H1 (cell line): Measurements from ENCODE around the gene LIPC. TPM values are rescaled to one million over a fixed set of nuclear protein-coding genes. Genes with fewer than 3 reads are reported as not detected.

Experiments used
- CTCF ChIA-PET: fragments of 300-600 bp; sonication (Branson Sonifier 250); formaldehyde crosslinking; loops from one replicate; lab custom pipeline; 2021; ENCODE audit not compliant: partially characterized antibody; lab: Charles Lee
- POLR2A ChIA-PET: fragments of 300-600 bp; sonication (Branson Sonifier 250); formaldehyde crosslinking; loops from one replicate; lab custom pipeline; 2021; ENCODE audit warnings: inconsistent platforms; ENCODE audit not compliant: partially characterized antibody; lab: Charles Lee
- DNase-seq, 2 experiments: peaks; one replicate each; pipeline versions ENCODE4 v3.0.0 to v3.0.0-alpha.2; 2010 to 2022; ENCODE audit warnings: low spot score in 2 of 2, low read depth in 1 of 2, mixed read lengths in 1 of 2
- FAIRE-seq: peaks from 2 replicates; lab custom pipeline; 2011; peaks lifted over from hg19 to GRCh38; lab: Jason Lieb, UNC
- H2AFZ ChIP-seq: 2 replicates; pipeline ENCODE4 v1.8.1; 2012; ENCODE audit warnings: low read length, inconsistent platforms
- H2AK5ac ChIP-seq: 2 replicates; pipeline ENCODE4 v1.6.1; 2013; ENCODE audit warnings: low read depth, low read length
- H2BK120ac ChIP-seq: replicated peaks from 2 replicates; pipeline ENCODE3; 2013; ENCODE audit warnings: low read depth, low read length, inconsistent platforms
- H2BK12ac ChIP-seq: 2 replicates; pipeline ENCODE4 v1.6.1; 2013; ENCODE audit warnings: low read depth, low read length
- H2BK15ac ChIP-seq: 2 replicates; pipeline ENCODE4 v1.6.1; 2013; ENCODE audit warnings: low read length
- H2BK20ac ChIP-seq: 2 replicates; pipeline ENCODE4 v1.6.1; 2013; ENCODE audit warnings: low read length
- H2BK5ac ChIP-seq: 2 replicates; pipeline ENCODE4 v1.6.1; 2013; ENCODE audit warnings: low read depth, low read length
- H3K14ac ChIP-seq: 2 replicates; pipeline ENCODE4 v1.6.1; 2013; ENCODE audit warnings: inconsistent platforms; ENCODE audit not compliant: insufficient read length
- H3K18ac ChIP-seq: 2 replicates; pipeline ENCODE4 v1.6.1; 2013; ENCODE audit warnings: low read length; ENCODE audit errors: extremely low read depth
- H3K23ac ChIP-seq: 2 replicates; pipeline ENCODE4 v1.6.1; 2013; ENCODE audit warnings: inconsistent platforms; ENCODE audit not compliant: insufficient read length
- H3K23me2 ChIP-seq: 2 replicates; pipeline ENCODE4 v1.6.1; 2013; ENCODE audit warnings: low read depth, low read length
- H3K27ac ChIP-seq: 2 replicates; pipeline ENCODE4 v1.6.1; 2011; ENCODE audit warnings: low read depth, low read length, inconsistent platforms
- H3K27me3 ChIP-seq, 4 experiments: replicated peaks in 1 of 4; 1 replicate in 1 of 4; 2 replicates in 3 of 4; pipeline versions ENCODE4 v1.6.1 to v1.8.1; 2011 to 2013; ENCODE audit warnings: low read length in 3 of 4, mild to moderate bottlenecking in 3 of 4, inconsistent platforms in 2 of 4, mixed read lengths in 2 of 4, moderate library complexity in 1 of 4; ENCODE audit not compliant: control insufficient read depth in 3 of 4, insufficient read depth in 3 of 4; ENCODE audit errors: extremely low read depth in 1 of 4
- H3K36me3 ChIP-seq, 4 experiments: 2 replicates each; pipeline versions ENCODE4 v1.6.1 to v1.8.1; 2011 to 2013; ENCODE audit warnings: mild to moderate bottlenecking in 4 of 4, low read length in 3 of 4, moderate library complexity in 2 of 4, control low read depth in 1 of 4, inconsistent platforms in 1 of 4; ENCODE audit not compliant: insufficient read depth in 4 of 4, control insufficient read depth in 2 of 4
- H3K4ac ChIP-seq: replicated peaks from 2 replicates; pipeline ENCODE3; 2013; ENCODE audit warnings: low read length, low read depth, mixed read lengths, inconsistent platforms; ENCODE audit not compliant: insufficient read length
- H3K4me1 ChIP-seq, 4 experiments: replicated peaks in 1 of 4; 1 replicate in 1 of 4; 2 replicates in 3 of 4; pipeline versions ENCODE4 v1.6.1 to v1.8.1; 2011 to 2013; ENCODE audit warnings: low read length in 3 of 4, inconsistent platforms in 2 of 4, mixed read lengths in 1 of 4; ENCODE audit not compliant: insufficient read depth in 4 of 4, control insufficient read depth in 3 of 4
- H3K4me2 ChIP-seq, 2 experiments: 2 replicates each; pipeline versions ENCODE4 v1.6.1 to v1.8.1; 2011 to 2013; ENCODE audit warnings: low read depth in 2 of 2, low read length in 2 of 2, control low read depth in 1 of 2, inconsistent platforms in 1 of 2, mild to moderate bottlenecking in 1 of 2; ENCODE audit not compliant: insufficient read depth in 1 of 2
- H3K4me3 ChIP-seq, 4 experiments: fragments of 200-600, 300-600 bp in 1 of 4; sonication (generic), shearing (Covaris generic), sonication (Bioruptor Twin) in 1 of 4; 2 replicates each; pipeline versions ENCODE4 v1.5.1 to v1.8.1; 2011 to 2016; ENCODE audit warnings: low read length in 4 of 4, low read depth in 3 of 4, control low read depth in 2 of 4, inconsistent platforms in 2 of 4, mild to moderate bottlenecking in 2 of 4, mixed read lengths in 1 of 4, moderate library complexity in 1 of 4; ENCODE audit not compliant: insufficient read depth in 2 of 4; ENCODE audit errors: extremely low read depth in 1 of 4
- H3K56ac ChIP-seq: replicated peaks from 2 replicates; pipeline ENCODE3; 2013; ENCODE audit warnings: low read depth, mild to moderate bottlenecking, mixed read lengths, low read length, inconsistent platforms; ENCODE audit not compliant: insufficient read length
- H3K79me1 ChIP-seq: 2 replicates; pipeline ENCODE4 v1.6.1; 2013; ENCODE audit warnings: low read depth, low read length, control low read depth
- H3K79me2 ChIP-seq, 2 experiments: 2 replicates each; pipeline versions ENCODE4 v1.6.1 to v1.8.1; 2012 to 2013; ENCODE audit warnings: low read length in 2 of 2, mild to moderate bottlenecking in 2 of 2, inconsistent platforms in 1 of 2; ENCODE audit not compliant: insufficient read depth in 2 of 2, control insufficient read depth in 1 of 2
- H3K9ac ChIP-seq, 4 experiments: replicated peaks in 1 of 4; 1 replicate in 1 of 4; 2 replicates in 3 of 4; pipeline versions ENCODE4 v1.6.1 to v1.8.1; 2011 to 2013; ENCODE audit warnings: low read depth in 3 of 4, low read length in 3 of 4, control low read depth in 2 of 4, mild to moderate bottlenecking in 2 of 4, moderate library complexity in 2 of 4, inconsistent platforms in 1 of 4; ENCODE audit errors: extremely low read depth in 1 of 4
- H3K9me3 ChIP-seq, 2 experiments: 2 replicates each; pipeline versions ENCODE4 v1.6.1 to v1.8.1; 2012 to 2013; ENCODE audit warnings: mild to moderate bottlenecking in 2 of 2, moderate library complexity in 2 of 2, control low read depth in 1 of 2, inconsistent platforms in 1 of 2, low read depth in 1 of 2, low read length in 1 of 2, mixed read lengths in 1 of 2; ENCODE audit not compliant: insufficient read depth in 2 of 2
- H4K20me1 ChIP-seq, 2 experiments: replicated peaks in 1 of 2; 2 replicates each; pipeline versions ENCODE3 to v1.8.1; 2011 to 2013; ENCODE audit warnings: inconsistent platforms in 2 of 2, low read length in 2 of 2, mild to moderate bottlenecking in 1 of 2; ENCODE audit not compliant: insufficient read depth in 2 of 2, control insufficient read depth in 1 of 2
- H4K5ac ChIP-seq: 2 replicates; pipeline ENCODE4 v1.6.1; 2013; ENCODE audit warnings: low read length, low read depth, mixed read lengths, inconsistent platforms; ENCODE audit not compliant: insufficient read length
- H4K8ac ChIP-seq: 2 replicates; pipeline ENCODE4 v1.8.0; 2013; ENCODE audit warnings: mild to moderate bottlenecking, moderate library complexity, low read length, inconsistent platforms; ENCODE audit not compliant: insufficient read depth; ENCODE audit errors: extremely low read depth
- H4K91ac ChIP-seq: replicated peaks from 2 replicates; pipeline ENCODE3; 2013; ENCODE audit warnings: low read length, mixed read lengths, inconsistent platforms; ENCODE audit not compliant: insufficient read length
- ATF3 ChIP-seq: IDR thresholded peaks from 2 replicates; pipeline ENCODE4 v1.6.1; 2011; ENCODE audit warnings: low read depth, mild to moderate bottlenecking, low read length; ENCODE audit not compliant: insufficient read depth
- BRCA1 ChIP-seq: IDR thresholded peaks from 2 replicates; pipeline ENCODE4 v1.6.1; 2012; ENCODE audit warnings: low read depth, low read length, improper control_type of control experiment
- EGR1 ChIP-seq: IDR thresholded peaks from 2 replicates; pipeline ENCODE4 v1.6.1; 2011; ENCODE audit warnings: low read depth, low read length, borderline replicate concordance
- EP300 ChIP-seq, 2 experiments: IDR thresholded peaks; 1 replicate in 1 of 2; 2 replicates in 1 of 2; pipeline ENCODE4 v1.6.1; 2011 to 2012; ENCODE audit warnings: low read depth in 2 of 2, low read length in 2 of 2, mild to moderate bottlenecking in 2 of 2, borderline replicate concordance in 1 of 2, inconsistent platforms in 1 of 2, moderate library complexity in 1 of 2
- EZH2 ChIP-seq: fragments of 200-600 bp; sonication (generic); IDR thresholded peaks from 2 replicates; pipeline ENCODE4 v1.7.1; 2012; ENCODE audit warnings: low read depth, mild to moderate bottlenecking, moderate library complexity, low read length, inconsistent platforms; ENCODE audit not compliant: severe bottlenecking
- WGBS, 2 experiments: shearing (Covaris generic) in 1 of 2; methylation state at CpG; one replicate each; pipeline versions ENCODE4 v1.1.6 to v1.1.7; 2013 to 2015; ENCODE audit warnings: low lambda C conversion rate in 2 of 2, mixed read lengths in 2 of 2, inconsistent platforms in 1 of 2, low coverage in 1 of 2, missing lambda C conversion rate in 1 of 2; ENCODE audit not compliant: insufficient replicate concordance in 2 of 2, insufficient coverage in 1 of 2, insufficient read length in 1 of 2; ENCODE audit errors: extremely low coverage in 1 of 2, missing lambda C conversion rate in 1 of 2; 5-methylcytosine and 5-hydroxymethylcytosine counted together
- polyA plus RNA-seq, 7 experiments: library from polyadenylated mRNA; depleted of rRNA in 3 of 7; stranded (reverse) in 5 of 7; unstranded in 2 of 7; fragments of >200 nt in 5 of 7; fragments of 200-250 nt in 2 of 7; gene quantifications; 1 replicate in 5 of 7; 2 replicates in 1 of 7; 4 replicates in 1 of 7; pipeline versions ENCODE4 v1.2.1 to v1.2.3, GENCODE V29; 2011 to 2013; ENCODE audit warnings: missing spikeins in 2 of 7, mixed read lengths in 2 of 7
- total RNA-seq: library from RNA; stranded (reverse); fragmentation: NEBNext Ultra II Directional; extraction: Animal tissue kit (Norgen Biotek cat#: 25700); gene quantifications from 2 replicates; pipeline ENCODE4 v1.2.1, GENCODE V29; 2021

Gene LIPC
- total and polyA plus RNA-seq, 2 of the 8 experiments (the other 6 are each of a cell fraction or from before 2014, with no cell fraction given), result not detected

- H3K23me2 ChIP-seq, result no peaks in the 10 kb centered on the region
- no peak overlapping the region for H3K27ac ChIP-seq
- no peak overlapping the region for H2BK5ac ChIP-seq
- no peaks in the 10 kb centered on the region for H3K9me3 ChIP-seq
- H4K8ac ChIP-seq, result no peak overlapping the region
- no peak overlapping the region for H3K18ac ChIP-seq
- H3K4me1 ChIP-seq, result no peaks in the 10 kb centered on the region; a peak in 1 of 7 replicates
- no peaks in the 10 kb centered on the region for H4K20me1 ChIP-seq
- no peak overlapping the region for H2BK20ac ChIP-seq
- H2BK15ac ChIP-seq, result peak overlapping the region; percentile 85
- no peak overlapping the region for H2AFZ ChIP-seq
- H3K27me3 ChIP-seq, result no peaks in the 10 kb centered on the region; a peak in 1 of 7 replicates
- no peak overlapping the region for H3K4me3 ChIP-seq
- ChIA-PET CTCF (no interaction called here), POLR2A (no interaction called here)
- no peaks in the 10 kb centered on the region for H3K79me1 ChIP-seq
- no peak for TF ChIP-seq EGR1
- TF ChIP-seq EP300 (IDR thresholded peaks at IDR 0.05; ENCODE audit: borderline replicate concordance in 1 of 2, low read depth in 2 of 2, low read length in 2 of 2), result no peak
- no peak for TF ChIP-seq EZH2
- no peak for TF ChIP-seq BRCA1
- no peak for TF ChIP-seq ATF3
- 0 out of 2 replicates have a peak overlapping the region, but pooled peaks have one; percentile 70 for H2AK5ac ChIP-seq
- H3K4me2 ChIP-seq, result no peak overlapping the region
- no peak overlapping the region for H2BK12ac ChIP-seq
- H3K4ac ChIP-seq, result no peak overlapping the region
- FAIRE-seq (no peak), DNase-seq (no peak)
- no peak overlapping the region for H4K91ac ChIP-seq
- no peak overlapping the region for H3K23ac ChIP-seq
- H3K14ac ChIP-seq, result no peak overlapping the region
- H4K5ac ChIP-seq, result no peak overlapping the region
- no peak overlapping the region for H3K9ac ChIP-seq
- no peak overlapping the region for H2BK120ac ChIP-seq
- no peaks in the 10 kb centered on the region for H3K36me3 ChIP-seq
- WGBS, 2 experiments, result 96% methylated on average over 9 of the region's 9 CpGs; no CpG with 5 or more reads in 1 of the 2 experiments
- no peaks in the 10 kb centered on the region for H3K79me2 ChIP-seq
- H3K56ac ChIP-seq, result no peak overlapping the region
Measured at GRCh38 chr15:58497046-58497785, 65.4 kb downstream of the LIPC start.
